Stomach smooth muscle (tissue), 2 donors: ENCODE results near the gene ARMC7.
"Not testable (repeated sequence)": the region's sequence is repeated elsewhere in the genome, so short reads cannot be mapped to it uniquely, and the experiment has no call there.

Source experiments
- H3K27ac ChIP-seq: one replicate; pipeline ENCODE4 v1.7.0; 2013; ENCODE audit warnings: mild to moderate bottlenecking, low read length, inconsistent platforms
- H3K27me3 ChIP-seq, 2 donors: one replicate each; pipeline ENCODE4 v1.7.0; 2013; ENCODE audit warnings: low read length in 2 of 2; ENCODE audit not compliant: insufficient read depth in 2 of 2, control insufficient read depth in 1 of 2
- H3K36me3 ChIP-seq, 2 donors: one replicate each; pipeline ENCODE4 v1.7.0; 2013; ENCODE audit warnings: low read length in 2 of 2; ENCODE audit not compliant: control insufficient read depth in 2 of 2, insufficient read depth in 2 of 2
- H3K4me1 ChIP-seq: one replicate; pipeline ENCODE4 v1.7.0; 2013; ENCODE audit warnings: low read length; ENCODE audit not compliant: control insufficient read depth, insufficient read depth
- H3K4me3 ChIP-seq, 2 donors: one replicate each; pipeline ENCODE4 v1.7.0; 2013; ENCODE audit warnings: low read length in 2 of 2
- H3K9ac ChIP-seq, 2 donors: one replicate each; pipeline ENCODE4 v1.7.0; 2013; ENCODE audit warnings: low read length in 2 of 2, mild to moderate bottlenecking in 1 of 2
- H3K9me3 ChIP-seq, 2 donors: one replicate each; pipeline ENCODE4 v1.7.0; 2013; ENCODE audit warnings: low read length in 2 of 2; ENCODE audit not compliant: control insufficient read depth in 2 of 2
- donor health status: healthy.
- donor health status: Pancreatic carcinoma.

The ARMC7 gene

DNA sequence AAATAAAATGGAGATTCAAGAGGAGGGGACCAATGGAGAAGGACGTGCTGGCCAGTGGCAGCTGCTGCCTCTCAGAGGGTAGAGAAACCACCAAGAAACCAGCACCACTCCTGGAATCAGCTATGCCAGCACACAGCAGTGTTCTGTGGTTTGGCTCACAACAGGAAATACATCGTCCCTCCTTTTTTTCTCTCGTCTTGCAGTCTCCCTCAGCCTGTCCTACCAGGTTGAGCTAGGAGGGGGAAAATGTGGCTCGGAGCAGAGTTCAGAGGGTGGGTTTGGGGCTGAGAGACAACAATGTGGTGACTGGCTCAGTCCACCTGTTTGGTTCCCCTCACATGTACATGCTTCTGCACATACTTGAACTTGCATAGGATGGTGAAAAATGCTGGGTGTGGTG is 41.9 kb upstream of the ARMC7 start:
- Histone ChIP-seq H3K9ac (no peak overlapping the region), H3K4me3 (no peak overlapping the region), H3K27me3 (no peaks in the 10 kb centered on the region), H3K9me3 (no peaks in the 10 kb centered on the region), H3K27ac (no peak overlapping the region), H3K36me3 (peaks cover 20% of the 10 kb centered on the region in 2 donors), H3K4me1 (no peaks in the 10 kb centered on the region)

DNA sequence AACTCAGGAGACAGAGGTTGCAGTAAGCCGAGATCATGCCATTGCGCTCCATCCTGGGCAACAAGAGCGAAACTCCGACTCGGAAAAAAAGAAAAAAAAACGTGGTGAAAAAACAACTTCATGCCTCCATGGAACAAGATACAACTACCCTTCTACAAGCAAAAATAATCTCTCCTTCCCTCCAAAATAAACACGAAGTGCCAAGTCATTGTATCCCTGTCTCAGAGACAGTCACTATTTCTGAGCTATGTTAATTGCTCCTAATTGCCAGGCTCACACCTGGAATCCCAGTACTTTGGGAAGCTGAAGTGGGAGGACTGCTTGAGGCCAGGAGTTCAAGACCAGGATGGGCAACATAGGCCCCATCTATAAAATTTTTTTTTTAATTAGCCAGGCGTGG is 41.0 kb upstream of the ARMC7 start:
- no peaks in the 10 kb centered on the region for H3K27me3 ChIP-seq
- H3K9ac ChIP-seq = no peak overlapping the region
- H3K36me3 ChIP-seq = peaks cover 11% of the 10 kb centered on the region in 2 donors
- no peaks in the 10 kb centered on the region for H3K4me1 ChIP-seq
- H3K27ac ChIP-seq = no peak overlapping the region
- H3K9me3 ChIP-seq = no peaks in the 10 kb centered on the region
- no peak overlapping the region for H3K4me3 ChIP-seq

- Histone ChIP-seq H3K27ac (no peak overlapping the region), H3K4me1 (no peaks in the 10 kb centered on the region), H3K9me3 (no peaks in the 10 kb centered on the region), H3K36me3 (peaks cover under 1 to 3% of the 10 kb centered on the region in 2 donors), H3K4me3 (no peak overlapping the region), H3K27me3 (no peaks in the 10 kb centered on the region), H3K9ac (no peak overlapping the region)
Observed at GRCh38 chr17:75069783-75070182, 40.0 kb upstream of the ARMC7 start.

DNA sequence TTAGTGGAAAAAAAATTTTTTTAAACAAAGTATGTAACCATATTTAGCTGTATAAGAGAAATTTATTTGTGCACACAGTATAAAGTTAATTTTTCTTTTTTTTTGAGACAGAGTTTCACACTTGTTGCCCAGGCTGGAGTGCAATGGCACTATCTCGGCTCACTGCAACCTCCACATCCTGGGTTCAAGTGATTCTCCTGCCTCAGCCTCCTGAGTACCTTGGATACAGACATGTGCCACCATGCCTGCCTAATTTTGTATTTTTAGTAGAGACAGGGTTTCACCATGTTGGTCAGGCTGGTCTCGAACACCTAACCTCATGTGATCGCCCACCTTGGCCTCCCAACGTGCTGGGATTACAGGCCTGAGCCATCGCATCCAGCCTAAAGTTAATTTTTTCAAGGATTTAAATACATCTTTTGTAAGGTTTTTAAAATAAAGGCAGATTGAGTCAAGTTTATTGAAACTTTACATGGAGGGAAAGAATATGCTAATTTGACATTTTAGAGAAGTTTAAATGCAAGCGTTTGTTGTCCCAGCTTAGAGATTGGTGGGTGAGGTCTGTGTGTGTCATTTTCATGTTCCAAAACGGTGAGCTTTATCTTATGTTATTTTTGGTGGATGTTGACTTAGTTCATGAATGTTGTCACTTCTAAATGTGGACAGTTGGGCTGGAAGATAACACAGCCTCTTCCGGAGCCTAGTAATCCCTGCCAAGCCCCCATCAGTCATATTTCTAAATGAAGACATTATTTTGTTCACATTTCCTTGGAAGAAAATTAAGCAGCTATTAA is 38.1 kb upstream of the ARMC7 start:
- not testable (repeated sequence) for H3K9me3 ChIP-seq, H3K27me3 ChIP-seq, H3K4me3 ChIP-seq, H3K36me3 ChIP-seq, H3K9ac ChIP-seq, H3K4me1 ChIP-seq, H3K27ac ChIP-seq

- not testable (repeated sequence) for H3K36me3 ChIP-seq, H3K27ac ChIP-seq, H3K9ac ChIP-seq, H3K4me3 ChIP-seq, H3K27me3 ChIP-seq, H3K9me3 ChIP-seq
- H3K4me1 ChIP-seq = peaks cover 11% of the 10 kb centered on the region
Observed at GRCh38 chr17:75072909-75073308, 36.9 kb upstream of the ARMC7 start.

GRCh38 chr17:75073618-75074047 is 36.1 kb upstream of the ARMC7 start:
- no peak overlapping the region for H3K27ac ChIP-seq
- H3K36me3 ChIP-seq = no peaks in the 10 kb centered on the region
- H3K9me3 ChIP-seq = no peaks in the 10 kb centered on the region
- H3K4me1 ChIP-seq = peaks cover 16% of the 10 kb centered on the region
- no peaks in the 10 kb centered on the region for H3K27me3 ChIP-seq
- H3K9ac ChIP-seq = no peak overlapping the region
- H3K4me3 ChIP-seq = no peak overlapping the region

DNA sequence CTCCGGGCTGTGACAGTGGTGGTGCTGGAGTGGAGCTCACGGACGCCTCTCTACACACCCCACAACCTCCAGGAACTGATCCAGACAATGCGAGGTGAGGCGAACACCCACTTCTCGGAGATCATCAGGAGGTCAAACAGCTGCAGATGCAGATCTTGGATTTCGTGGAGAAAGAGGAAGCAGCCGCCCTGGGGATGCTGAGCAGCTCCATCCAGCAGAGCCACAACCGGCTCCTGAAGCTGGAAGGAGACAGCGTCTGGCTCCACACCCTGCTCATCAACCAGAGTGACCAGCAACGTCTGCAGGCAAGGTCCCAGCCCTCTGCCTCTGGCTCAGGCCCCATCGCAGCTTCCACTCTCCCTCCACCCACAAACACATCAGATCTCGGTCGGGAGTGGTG is 35.2 kb upstream of the ARMC7 start:
- H3K9ac ChIP-seq = no peak overlapping the region
- H3K27me3 ChIP-seq = no peaks in the 10 kb centered on the region
- H3K4me3 ChIP-seq = no peak overlapping the region
- peaks cover 19% of the 10 kb centered on the region for H3K4me1 ChIP-seq
- H3K27ac ChIP-seq = no peak overlapping the region
- H3K9me3 ChIP-seq = no peaks in the 10 kb centered on the region
- H3K36me3 ChIP-seq = no peaks in the 10 kb centered on the region

DNA sequence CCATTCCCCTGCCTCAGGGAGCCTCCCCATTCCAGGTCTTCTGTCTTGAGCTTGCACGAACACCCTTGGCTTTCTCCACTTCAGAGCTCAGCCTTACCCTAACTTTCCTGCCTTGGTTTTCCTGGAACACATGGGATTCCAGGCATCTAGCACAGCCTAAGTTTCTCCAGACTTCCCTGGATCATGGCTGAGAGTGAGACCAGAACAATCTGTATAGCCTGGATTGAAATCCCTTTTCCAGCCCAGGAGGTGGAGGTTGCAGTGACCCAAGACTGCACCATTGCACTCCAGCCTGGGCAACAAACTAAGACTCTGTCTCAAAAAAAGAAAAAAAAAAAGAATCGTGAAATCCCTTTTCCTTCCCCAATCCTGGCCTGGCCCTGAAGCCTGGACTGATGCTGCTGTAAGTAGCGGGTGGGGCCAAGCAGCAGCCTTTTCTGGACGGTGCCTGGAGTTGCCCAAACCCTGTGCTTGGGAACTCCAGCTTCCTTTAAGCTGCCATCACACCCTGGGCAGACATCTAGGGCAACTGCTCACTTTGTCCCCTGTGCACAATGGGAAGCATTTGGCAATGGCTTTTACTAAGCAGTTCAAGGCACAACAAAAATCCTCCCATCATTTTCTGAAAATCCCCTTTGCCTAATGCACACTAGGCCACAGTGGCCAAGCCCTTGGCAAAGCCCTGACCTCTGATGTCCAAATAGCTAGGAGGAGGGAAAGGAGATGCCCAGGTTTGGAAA is 34.0 kb upstream of the ARMC7 start:
- no peaks in the 10 kb centered on the region for H3K27me3 ChIP-seq
- no peaks in the 10 kb centered on the region for H3K36me3 ChIP-seq
- H3K4me3 ChIP-seq = no peak overlapping the region
- no peak overlapping the region for H3K9ac ChIP-seq
- H3K4me1 ChIP-seq = peaks cover 19% of the 10 kb centered on the region
- H3K9me3 ChIP-seq = no peaks in the 10 kb centered on the region
- H3K27ac ChIP-seq = no peak overlapping the region

GRCh38 chr17:75077072-75077495 is 32.7 kb upstream of the ARMC7 start:
- H3K9ac ChIP-seq = peak overlapping the region; percentile 84 to 91
- peaks cover 19% of the 10 kb centered on the region for H3K4me1 ChIP-seq
- H3K27ac ChIP-seq = peak overlapping the region; percentile 81
- H3K36me3 ChIP-seq = no peaks in the 10 kb centered on the region
- H3K4me3 ChIP-seq = peak overlapping the region; percentile 71 to 76
- peaks cover 0 to 3% of the 10 kb centered on the region in 2 donors for H3K27me3 ChIP-seq
- no peaks in the 10 kb centered on the region for H3K9me3 ChIP-seq

GRCh38 chr17:75077496-75078283 is 32.1 kb upstream of the ARMC7 start:
- peak overlapping the region; percentile 81 for H3K27ac ChIP-seq
- H3K9ac ChIP-seq = peak overlapping the region; percentile 84 to 91
- H3K4me3 ChIP-seq = peak overlapping the region; percentile 71 to 76
- peaks cover 0 to 3% of the 10 kb centered on the region in 2 donors for H3K27me3 ChIP-seq
- H3K4me1 ChIP-seq = peaks cover 19% of the 10 kb centered on the region
- no peaks in the 10 kb centered on the region for H3K9me3 ChIP-seq
- H3K36me3 ChIP-seq = no peaks in the 10 kb centered on the region
